GM19035 (cell line): Measurements from ENCODE around the gene FOXN3.
A peak's percentile ranks its signal among the peaks of the same experiment; 100 is the strongest.

Source experiments
- ATAC-seq: cut with Tn5 transposase; IDR thresholded peaks from one replicate; pipeline ENCODE4 v1.9.1; 2021; ENCODE audit not compliant: unreplicated experiment

The FOXN3 gene

DNA sequence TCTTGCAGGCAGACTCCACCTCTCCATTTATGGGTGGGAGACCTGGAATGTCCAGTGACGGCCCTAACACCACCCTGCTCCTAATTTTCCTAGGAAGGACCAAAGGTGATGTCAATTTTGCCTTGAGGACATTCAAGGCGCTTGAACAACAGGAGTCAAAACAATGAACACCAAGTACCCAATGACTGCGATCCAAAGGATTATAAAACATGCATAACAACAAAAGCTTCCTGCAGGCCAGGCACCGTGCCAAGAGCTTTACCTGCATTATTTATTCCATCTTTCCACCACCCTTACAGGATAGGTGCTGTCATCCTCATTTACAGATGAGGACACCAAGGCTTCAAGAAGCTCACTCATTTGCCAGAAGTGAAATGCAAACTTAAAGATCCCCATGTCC is 15.2 kb upstream of the FOXN3 start:
- ATAC-seq, result no peak

DNA sequence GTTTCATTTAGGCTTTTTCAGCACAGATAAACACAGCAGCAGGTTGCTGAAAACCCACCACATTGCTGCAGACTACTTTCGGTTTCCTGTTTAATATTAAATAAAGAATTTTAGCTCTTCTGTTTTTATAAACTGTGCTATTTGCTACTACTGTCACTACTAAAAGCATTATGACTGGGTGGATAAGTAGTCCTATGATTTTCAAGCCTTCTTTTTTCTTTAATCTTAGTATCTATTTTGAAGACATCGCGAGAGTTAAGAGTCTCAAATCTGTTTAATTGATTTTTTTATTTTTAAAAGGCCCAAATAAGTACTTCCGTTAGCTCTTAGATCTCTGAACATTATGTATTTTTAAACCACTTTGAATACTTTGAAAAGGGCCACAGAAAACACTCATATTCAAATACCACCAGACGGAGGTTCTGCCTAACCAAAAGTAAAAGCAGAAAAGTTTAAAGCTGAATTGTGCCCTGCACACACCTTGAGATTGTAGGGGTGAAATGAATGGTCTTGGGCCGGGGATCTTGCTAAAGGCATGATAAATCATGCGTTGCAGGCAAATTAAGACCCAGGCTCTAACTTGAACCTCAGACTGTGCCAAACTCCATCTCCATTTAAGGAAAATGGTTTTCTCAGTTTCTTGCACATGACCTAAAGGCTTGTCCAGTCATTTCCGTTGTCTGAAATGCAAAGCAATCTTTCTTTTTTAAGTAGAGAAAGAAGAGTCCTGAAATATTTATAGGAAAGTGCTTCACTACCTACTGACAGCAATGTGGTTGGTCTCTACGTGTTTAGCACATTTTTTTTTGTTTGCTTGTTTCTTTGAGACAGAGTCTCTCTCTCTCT is 13.6 kb upstream of the FOXN3 start:
- ATAC-seq, result peak; percentile 81

DNA sequence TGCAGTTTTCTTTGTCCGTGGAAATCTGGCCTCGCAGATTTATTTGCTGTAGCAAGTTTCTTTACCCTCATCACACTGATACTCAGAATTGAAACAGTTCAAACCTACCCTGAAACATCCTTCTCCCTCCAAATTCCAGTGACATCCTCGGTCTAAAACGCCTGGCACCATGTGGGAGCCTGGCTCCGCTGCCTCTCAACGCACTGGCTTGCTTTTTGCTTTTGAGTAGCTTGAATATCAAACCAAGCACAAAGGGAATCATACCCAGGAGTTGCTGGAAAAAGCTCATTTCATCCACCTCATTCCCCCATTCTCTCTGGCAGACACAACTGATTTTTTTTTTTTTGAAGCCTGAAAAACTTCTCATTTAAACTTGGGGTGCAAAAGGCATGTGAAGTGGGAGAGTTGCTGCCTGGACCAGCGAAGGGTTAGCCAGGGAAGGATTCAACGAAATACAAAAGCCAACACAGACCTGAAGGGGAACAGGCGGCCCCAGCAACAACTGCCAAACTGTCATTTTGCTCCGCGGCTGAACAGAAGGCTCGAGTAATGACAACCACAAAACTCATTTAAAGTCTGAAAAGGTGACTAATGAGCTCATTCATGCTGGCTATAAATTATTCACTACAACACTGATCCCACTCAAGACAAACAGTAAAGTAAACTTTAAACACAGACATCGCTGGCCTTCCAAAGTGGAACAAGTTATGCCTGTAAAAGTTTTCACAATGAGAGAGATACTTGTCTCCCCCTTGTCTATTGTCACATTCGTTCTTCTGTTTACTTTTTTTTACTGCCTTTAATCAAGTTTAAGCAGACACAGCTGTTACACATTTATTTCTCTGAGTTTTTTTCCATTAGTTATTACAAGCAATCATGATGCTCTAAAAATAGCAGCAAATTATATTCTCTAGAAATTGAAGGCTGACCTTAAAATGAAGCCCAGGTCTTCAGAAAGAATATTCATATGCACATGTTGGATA is 12.5 kb upstream of the FOXN3 start:
- no peak for ATAC-seq

DNA sequence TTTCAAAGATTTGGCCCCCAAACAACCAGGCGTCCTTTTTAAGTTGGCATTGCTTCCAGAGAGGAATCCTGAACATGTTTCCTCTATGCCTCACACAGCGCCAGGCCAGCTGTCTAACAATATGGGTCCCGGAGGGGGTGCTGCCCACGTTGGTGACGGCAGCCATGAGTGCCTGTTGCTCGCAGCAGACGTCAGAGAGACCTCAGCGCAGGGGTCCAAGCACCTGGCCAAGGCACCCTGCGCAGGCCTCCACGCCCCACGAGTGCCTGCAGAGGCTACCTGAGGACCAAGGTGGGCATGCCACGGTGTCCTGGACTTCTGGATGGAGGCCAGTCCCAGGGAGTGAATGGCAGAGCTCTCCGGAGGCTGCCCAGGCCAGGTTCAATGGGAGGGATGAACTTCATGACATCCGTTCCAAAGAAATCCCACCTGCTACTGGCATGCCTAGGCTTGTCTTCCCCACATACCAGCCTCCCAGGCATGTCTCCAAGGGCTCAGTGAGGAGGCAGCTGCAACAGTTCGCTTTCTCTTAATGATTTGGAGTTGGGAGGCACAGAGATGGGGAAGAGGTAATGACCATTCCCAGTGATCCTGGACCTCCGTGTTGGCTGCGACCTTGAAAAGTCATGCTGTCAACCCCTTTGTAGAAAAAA is 11.6 kb upstream of the FOXN3 start:
- no peak for ATAC-seq

DNA sequence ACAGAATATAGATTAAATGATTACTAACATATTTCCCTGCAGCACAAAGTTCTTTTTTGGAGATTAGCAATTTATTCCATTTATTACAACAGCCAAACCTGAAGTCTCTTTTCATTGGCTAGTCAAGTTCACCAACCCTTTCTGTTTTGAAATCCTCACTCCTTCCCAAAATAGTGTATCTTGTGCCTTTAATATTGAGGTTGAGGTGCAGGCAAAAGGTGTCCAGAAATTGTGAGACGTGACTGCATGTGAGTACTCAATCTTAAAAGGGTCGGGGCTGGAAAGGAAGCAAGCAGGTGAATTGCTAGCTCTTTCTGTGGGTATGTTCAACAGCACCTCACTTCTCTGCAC is 11.1 kb upstream of the FOXN3 start:
- no peak for ATAC-seq

DNA sequence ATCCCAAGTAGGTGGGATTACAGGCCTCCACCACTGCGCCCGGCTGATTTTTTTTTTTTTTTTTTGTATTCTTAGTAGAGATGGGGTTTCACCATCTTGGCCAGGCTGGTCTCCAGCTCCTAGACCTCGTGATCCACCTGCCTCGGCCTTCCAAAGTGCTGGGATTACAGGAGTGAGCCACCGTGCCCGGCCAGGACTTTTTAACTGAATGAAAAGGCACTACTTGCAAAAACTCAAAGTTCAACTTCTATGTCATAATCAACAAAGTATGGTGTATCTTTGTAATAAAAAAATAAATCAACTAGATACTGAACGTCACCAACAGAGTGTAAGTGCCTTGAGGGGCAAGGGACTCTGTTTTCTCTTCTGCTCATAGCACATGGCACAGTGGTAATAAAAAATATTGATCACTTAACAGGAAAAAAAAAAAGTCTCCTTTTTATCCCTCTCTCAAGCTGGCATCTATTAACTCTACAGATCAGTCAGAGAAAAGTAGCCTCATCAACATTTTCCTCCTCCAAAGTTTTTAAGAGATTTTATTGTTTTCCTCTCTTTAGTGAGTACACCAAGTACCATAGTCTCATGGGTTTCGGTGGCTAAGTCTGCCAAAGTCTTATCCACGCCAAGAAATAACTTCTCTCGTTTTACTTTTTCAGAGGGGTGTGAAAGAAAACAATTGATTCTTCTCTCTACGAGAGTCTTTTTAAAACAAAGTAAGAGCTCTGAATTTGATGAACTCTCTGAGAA is 10.6 kb upstream of the FOXN3 start:
- ATAC-seq, result no peak

DNA sequence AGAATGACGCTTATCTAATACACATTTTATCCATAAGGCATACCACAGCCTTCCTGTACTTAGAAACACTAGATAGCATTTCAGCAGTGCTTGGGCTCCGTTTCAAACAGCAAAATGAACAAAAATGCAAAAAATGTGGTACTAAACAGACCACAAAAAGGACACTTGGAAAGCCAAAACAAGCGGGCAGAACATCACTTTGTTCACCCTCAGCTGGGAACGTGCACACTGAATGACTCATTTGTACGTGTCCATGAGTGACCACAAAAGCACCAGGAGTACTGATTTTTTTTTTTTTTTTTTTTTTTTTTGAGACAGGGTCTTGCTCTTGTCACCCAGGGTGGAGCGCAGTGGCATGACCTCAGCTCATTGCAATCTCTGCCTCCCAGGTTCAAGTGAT is 8.9 kb upstream of the FOXN3 start:
- ATAC-seq, result no peak

DNA sequence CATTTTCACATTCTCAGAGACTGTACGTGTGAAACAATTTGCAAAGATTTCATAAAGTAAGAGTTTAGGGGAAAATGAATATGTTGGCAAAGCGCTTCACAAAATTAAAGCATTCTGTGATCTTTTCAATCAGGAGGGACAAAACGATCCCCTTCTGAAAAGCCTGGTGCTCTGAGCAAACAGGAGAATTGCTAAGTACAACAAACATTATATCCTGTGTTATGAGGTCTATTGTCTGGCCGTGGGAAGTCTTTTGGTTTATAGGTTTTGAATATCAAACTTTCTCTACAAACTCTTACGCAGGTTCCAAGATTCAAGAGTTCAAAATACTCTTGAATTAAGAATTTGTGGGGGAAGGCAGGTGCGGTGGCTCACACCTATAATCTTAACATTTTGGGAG is 7.2 kb upstream of the FOXN3 start:
- no peak for ATAC-seq

DNA sequence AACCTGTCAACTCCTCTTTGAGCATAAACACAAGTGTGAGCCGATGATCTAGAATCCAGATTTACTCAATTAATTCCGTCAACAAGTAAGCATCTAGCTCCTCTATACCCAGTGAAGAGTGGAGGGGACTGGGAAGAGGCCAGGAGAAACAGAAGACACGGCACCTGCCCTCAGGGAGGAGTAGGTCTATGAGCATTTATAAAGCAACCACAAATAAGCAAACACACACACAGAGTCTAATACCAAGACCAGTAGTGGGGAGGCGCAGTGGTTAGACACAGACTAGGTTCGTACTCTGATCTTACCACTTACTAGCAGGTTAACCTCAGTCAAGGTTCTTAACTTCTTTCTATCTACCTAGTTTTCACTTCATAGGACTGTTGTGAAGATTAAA is 5.9 kb upstream of the FOXN3 start:
- ATAC-seq, result no peak

DNA sequence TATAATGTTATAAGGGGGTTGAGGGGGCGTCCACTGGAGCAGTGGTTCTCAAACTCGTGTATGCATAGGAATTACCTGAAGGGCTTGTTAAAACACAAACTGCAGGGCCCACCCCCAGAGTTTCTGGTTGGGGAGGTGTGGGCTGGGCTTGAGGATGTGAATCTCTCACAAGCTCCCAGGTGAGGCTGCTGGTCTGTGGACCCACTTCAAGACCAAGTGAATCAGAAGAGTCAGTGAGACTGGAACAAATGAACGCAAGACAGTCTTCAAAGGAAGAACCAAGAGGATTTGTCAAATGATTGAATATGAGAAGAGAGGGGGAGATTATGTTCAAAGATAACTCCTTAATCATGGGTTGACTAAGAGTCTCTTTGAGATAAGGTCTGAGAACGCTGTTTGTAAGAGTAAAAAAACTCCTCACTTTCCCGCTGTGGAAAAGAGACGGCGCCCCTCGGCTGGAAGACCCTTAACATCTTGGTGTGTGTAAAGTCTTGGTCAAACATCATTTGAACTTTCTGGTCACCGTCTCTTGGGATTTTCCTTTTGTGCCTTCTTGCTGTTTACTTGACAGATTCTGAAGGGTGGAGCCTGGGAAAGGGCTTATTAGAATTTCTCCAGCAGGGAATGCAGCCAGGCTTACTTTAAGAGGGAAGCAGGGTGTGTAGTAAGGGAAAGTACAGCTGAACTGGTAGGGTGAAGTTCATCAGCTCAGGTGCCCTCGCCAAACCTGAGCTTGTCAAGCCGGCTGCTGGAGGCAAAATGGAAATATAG is 5.3 kb upstream of the FOXN3 start:
- no peak for ATAC-seq

DNA sequence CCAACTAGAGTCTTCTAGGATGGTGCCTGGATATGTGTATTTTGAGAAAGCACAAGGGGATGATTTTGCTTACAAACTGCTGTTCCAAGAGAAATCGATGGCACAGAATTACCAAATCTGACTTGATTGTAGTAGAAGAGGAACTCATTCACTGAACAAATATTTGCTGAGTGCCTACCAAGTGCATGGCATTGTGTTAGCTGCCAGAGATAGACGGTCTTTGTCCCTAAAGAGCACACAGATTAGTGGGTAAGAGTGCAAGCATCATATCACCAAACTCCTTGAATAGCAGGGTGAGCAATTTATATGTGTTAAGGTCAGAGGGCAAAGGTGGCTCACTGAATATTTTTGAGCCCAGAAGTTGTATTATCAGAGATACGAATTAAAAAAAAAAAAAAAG is 3.5 kb upstream of the FOXN3 start:
- no peak for ATAC-seq

DNA sequence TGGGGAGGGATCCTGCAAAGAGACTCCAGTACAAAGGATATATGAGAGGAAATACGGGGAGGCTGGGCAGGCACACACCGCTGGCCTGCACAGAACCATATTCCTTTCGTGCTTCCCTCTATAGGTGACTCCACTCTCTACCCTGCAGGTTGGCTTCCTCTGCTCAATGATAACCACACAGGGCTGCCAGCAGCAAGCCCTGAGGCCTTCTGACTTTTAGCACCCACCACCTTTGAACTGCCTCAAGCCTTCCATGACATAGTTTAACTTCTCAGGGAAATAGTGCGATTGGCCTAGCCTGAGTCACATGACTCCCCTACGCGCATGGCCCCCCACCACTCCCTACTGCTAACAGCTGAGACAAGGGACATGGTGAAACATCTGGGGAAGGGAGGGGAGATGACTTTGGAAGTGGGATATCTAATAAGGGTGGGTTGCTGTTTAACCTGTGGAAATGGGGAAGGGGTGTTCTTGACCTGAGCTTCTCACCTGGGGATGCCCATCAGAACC is 3.0 kb upstream of the FOXN3 start:
- ATAC-seq, result no peak

DNA sequence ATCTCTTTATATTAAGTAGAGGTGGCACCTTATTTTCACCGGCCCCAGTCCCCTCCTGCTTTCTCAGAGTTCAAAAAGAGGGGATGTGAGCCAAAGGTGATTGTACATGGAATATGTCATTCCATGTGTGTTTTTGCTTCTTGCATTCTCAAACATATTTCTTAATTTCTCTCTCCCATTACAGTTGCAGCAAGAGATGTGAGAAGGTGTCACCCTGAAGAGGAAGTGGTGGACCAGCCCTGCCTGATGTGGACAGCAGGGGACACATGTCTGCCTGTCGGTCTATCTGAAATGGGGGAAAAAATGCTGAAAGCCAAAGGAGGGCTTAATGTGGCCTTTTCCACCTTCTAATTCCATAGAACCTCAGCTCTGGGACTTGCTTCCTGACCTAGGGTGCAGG is 1.9 kb upstream of the FOXN3 start:
- ATAC-seq, result no peak

DNA sequence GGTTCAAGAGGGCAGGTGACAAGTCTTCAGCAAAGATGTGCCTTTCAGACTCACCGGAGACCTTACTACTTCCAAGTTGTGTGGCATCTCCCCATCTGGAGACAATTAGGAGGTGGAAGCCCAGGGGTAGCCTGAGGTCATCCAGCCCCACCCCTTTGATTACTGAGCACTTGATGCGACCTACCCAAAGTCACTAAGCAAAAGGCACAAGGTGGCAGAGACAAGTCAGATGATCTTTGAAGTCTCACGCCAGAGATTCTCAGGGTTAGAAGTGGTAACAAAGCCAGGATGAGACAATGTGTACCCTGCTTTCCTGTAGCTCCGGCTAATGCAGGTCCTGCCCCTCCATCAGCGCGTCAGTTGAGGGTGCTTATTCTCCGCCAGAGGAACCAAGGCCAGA is 1.4 kb upstream of the FOXN3 start:
- ATAC-seq, result no peak

DNA sequence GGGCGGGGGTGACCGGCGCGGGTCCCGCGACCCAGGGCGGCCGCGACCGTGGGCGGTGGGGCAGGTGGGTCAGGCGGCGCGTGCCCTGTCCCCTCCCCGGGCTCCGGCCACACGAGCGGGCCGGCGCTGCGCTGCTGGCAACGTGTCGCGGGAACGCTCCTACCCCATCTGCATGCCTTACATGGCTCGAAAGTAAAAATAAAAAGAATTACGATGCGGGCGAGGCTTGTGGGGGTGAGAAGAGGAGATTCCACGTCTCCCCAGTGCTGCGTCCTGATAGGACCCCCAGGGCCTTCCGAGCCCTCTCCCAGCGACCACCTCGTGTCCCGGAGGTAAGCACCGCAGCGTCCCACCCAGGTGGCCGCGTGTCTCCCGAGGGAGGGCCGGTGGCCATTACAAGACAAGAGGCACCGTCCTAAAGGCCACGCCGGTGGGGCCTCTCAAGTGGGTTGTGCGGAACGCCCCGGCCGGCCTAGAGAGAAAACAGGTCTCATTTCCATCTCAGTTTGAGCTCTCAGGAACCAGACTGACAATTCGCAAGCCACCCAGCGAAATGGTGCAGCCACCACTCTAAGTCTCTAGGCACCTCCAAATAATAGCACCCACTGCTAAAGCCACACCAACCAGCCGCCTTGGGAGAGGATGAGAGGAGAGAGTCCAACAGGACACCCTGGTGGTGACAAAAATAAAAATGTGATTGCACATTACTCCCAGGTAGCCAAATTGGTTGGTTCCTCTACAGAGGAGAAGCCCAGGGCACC is 612 bp upstream of the FOXN3 start:
- peak; percentile 43 for ATAC-seq

DNA sequence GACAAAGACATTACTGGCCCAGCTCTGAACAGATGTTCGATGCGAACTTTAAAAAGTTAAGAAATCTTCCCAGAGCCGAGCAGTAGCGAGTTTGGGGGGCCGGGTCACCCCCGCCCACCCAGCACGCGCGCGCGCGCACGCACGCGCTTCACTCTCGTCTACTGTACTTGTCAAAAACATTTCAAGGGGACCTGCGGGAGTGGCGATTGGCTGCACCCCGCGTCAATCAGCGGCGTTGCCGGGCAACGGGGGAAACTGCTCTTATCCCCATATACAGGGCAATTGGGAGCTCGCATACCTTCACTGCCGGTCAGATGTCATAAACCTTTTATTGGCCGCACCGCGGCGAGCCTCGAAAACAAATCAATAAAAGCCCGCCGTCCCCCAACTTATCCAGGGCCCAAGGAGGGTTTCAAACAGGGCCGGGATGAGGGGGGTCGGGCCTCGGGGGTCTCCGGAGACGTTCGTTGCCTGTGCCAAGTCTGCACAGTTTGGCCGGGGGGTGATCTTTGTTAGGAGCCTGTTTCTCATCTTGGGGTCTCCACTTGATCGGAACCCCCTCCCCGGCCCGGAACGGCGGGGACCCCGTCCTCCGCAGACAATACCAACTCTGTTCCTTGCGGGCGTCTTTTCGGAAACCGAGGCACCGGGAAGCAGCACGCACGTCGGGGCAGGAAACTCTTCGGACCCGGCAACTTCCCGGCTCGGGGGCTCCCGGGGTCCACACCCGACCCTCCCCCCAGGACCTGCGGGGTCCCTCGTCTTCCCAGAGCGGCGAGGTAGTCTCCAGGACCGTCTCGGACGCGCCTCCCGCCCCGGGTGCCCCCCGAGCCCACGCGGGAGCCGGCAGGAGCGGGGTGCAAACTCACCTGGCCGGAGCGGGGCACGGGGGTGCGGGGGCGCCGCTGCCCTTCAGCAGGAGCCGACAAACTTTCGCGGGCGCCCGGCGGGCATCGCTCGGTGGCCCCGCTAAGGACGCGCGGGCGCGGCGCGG is 734 bp downstream of the FOXN3 start:
- peak; percentile 85 for ATAC-seq

DNA sequence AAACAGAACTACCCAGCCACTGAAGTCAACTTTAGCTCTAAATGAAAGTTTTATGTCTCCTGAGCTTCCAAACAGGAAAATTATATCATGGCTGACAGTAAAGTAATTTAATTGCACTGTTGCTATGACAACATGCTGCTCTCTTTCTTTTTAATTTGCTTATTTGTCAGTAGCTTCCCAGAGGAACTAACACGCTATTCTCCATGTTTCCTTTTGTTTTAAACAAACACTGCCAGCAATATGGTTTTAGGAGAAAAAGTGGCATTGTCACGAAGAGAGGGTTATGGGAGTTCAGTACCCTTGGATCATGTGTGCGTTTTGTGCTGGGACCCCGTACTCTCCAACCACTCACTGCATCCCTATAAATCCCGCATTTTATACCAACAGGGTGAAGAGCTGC is 1.9 kb downstream of the FOXN3 start:
- no peak for ATAC-seq

DNA sequence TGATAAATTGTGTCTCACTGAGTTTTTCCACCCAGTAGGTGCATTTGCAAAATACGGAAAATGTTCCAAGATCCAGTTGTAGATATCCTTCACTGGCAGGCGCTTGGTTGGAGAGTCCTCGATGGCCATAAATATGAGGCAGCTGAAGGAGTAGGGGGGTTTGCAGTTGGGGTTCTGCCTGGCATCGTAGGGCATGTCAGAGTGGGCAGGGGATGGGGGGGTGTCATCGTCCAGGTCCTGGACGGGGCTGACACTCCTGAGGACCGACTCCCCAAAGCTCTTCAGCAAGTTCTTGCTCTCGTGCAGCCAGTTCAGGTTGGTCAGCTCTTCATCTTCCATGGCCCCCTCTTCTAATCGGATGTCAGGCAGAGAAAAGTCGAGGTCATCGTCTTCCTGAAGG is 5.1 kb downstream of the FOXN3 start:
- no peak for ATAC-seq
